Astrocyte (in vitro differentiated cells and primary cell): ENCODE measurements around the gene KRT6A. TPM values are rescaled to one million over a fixed set of nuclear protein-coding genes. Genes with fewer than 3 reads are reported as not detected.

Experiments
- DNase-seq: peaks from one replicate; pipeline ENCODE4 v3.0.0-alpha.2; 2010; ENCODE audit warnings: low read depth
- FAIRE-seq: peaks from 2 replicates; lab custom pipeline; 2011; peaks lifted over from hg19 to GRCh38; lab: Jason Lieb, UNC
- H2AFZ ChIP-seq: 2 replicates; pipeline ENCODE4 v1.6.0; 2012; ENCODE audit warnings: low read depth, low read length, inconsistent platforms
- H3K27ac ChIP-seq: 2 replicates; pipeline ENCODE4 v1.5.1; 2011; ENCODE audit warnings: low read depth, low read length, inconsistent platforms
- H3K27me3 ChIP-seq: 2 replicates; pipeline ENCODE4 v1.6.0; 2011; ENCODE audit warnings: low read length, inconsistent platforms; ENCODE audit not compliant: insufficient read depth
- H3K36me3 ChIP-seq: 2 replicates; pipeline ENCODE4 v1.5.1; 2011; ENCODE audit warnings: low read length, inconsistent platforms; ENCODE audit not compliant: insufficient read depth
- H3K4me1 ChIP-seq: 2 replicates; pipeline ENCODE4 v1.5.1; 2011; ENCODE audit warnings: low read length, inconsistent platforms; ENCODE audit not compliant: insufficient read depth
- H3K4me2 ChIP-seq: 2 replicates; pipeline ENCODE4 v1.6.0; 2012; ENCODE audit warnings: low read length, inconsistent platforms
- H3K4me3 ChIP-seq: 2 replicates; pipeline ENCODE4 v1.5.1; 2011; ENCODE audit warnings: low read depth, mild to moderate bottlenecking, low read length, inconsistent platforms; ENCODE audit not compliant: insufficient read depth
- H3K79me2 ChIP-seq: 2 replicates; pipeline ENCODE4 v1.6.0; 2012; ENCODE audit warnings: mild to moderate bottlenecking, low read length, inconsistent platforms; ENCODE audit not compliant: insufficient read depth
- H3K9ac ChIP-seq: 2 replicates; pipeline ENCODE4 v1.6.0; 2012; ENCODE audit warnings: mild to moderate bottlenecking, low read length, inconsistent platforms
- H3K9me3 ChIP-seq: 2 replicates; pipeline ENCODE4 v1.5.1; 2012; ENCODE audit warnings: low read depth, mild to moderate bottlenecking, low read length, inconsistent platforms; ENCODE audit not compliant: insufficient read depth
- H4K20me1 ChIP-seq: 2 replicates; pipeline ENCODE4 v1.6.0; 2012; ENCODE audit warnings: low read length, inconsistent platforms; ENCODE audit not compliant: insufficient read depth
- H3K27ac Mint-ChIP-seq: one replicate; pipeline ENCODE4 v1.8.0; 2021; ENCODE audit warnings: mild to moderate bottlenecking, mixed read lengths; ENCODE audit not compliant: unreplicated experiment
- H3K27me3 Mint-ChIP-seq: one replicate; pipeline ENCODE4 v1.8.0; 2021; ENCODE audit warnings: low read depth, mixed read lengths; ENCODE audit not compliant: unreplicated experiment
- H3K36me3 Mint-ChIP-seq: one replicate; pipeline ENCODE4 v1.8.0; 2021; ENCODE audit warnings: low read depth, mixed read lengths; ENCODE audit not compliant: unreplicated experiment
- H3K4me1 Mint-ChIP-seq: one replicate; pipeline ENCODE4 v1.8.0; 2021; ENCODE audit warnings: low read depth, mixed read lengths; ENCODE audit not compliant: unreplicated experiment
- H3K4me3 Mint-ChIP-seq: one replicate; pipeline ENCODE4 v1.8.0; 2021; ENCODE audit warnings: mild to moderate bottlenecking, moderate library complexity, mixed read lengths; ENCODE audit not compliant: unreplicated experiment
- H3K9me3 Mint-ChIP-seq: one replicate; pipeline ENCODE4 v1.8.0; 2021; ENCODE audit warnings: mild to moderate bottlenecking, mixed read lengths; ENCODE audit not compliant: unreplicated experiment
- CTCF ChIP-seq: IDR thresholded peaks from 2 replicates; pipeline ENCODE4 v1.5.1; 2011; ENCODE audit warnings: low read depth, mild to moderate bottlenecking, inconsistent platforms, low read length, moderate library complexity; ENCODE audit not compliant: insufficient read depth
- EZH2 ChIP-seq: IDR thresholded peaks from 2 replicates; pipeline ENCODE4 v1.6.1; 2012; ENCODE audit warnings: mild to moderate bottlenecking, low read length, inconsistent platforms; ENCODE audit not compliant: insufficient read depth
- total RNA-seq: library from RNA; stranded (reverse); gene quantifications from 2 replicates; pipeline ENCODE4 v1.2.1, GENCODE V29; 2021

The KRT6A gene
- total RNA-seq, 1 donor from 2014 or later, result 0.95 TPM

- Histone ChIP-seq H3K27me3 (no peaks in the 10 kb centered on the region), H3K36me3 (no peaks in the 10 kb centered on the region), H4K20me1 (no peaks in the 10 kb centered on the region), H3K9me3 (no peaks in the 10 kb centered on the region), H3K9ac (no peak overlapping the region), H2AFZ (no peak overlapping the region), H3K4me3 (no peak overlapping the region), H3K79me2 (no peaks in the 10 kb centered on the region), H3K27ac (no peak overlapping the region), H3K4me1 (peaks cover 25% of the 10 kb centered on the region), H3K4me2 (no peak overlapping the region)
- no peaks in the 10 kb centered on the region for H3K9me3 Mint-ChIP-seq
- no peak overlapping the region for H3K27ac Mint-ChIP-seq
- no peak for FAIRE-seq
- no peak overlapping the region for H3K4me3 Mint-ChIP-seq
- H3K36me3 Mint-ChIP-seq, result no peaks in the 10 kb centered on the region
- peaks cover 3% of the 10 kb centered on the region for H3K27me3 Mint-ChIP-seq
- DNase-seq, result no peak
- TF ChIP-seq EZH2 (no peak), CTCF (no peak)
- peaks cover 32% of the 10 kb centered on the region for H3K4me1 Mint-ChIP-seq
These were observed 5.9 kb upstream of the KRT6A start for GRCh38 chr12:52498946-52499345.

GRCh38 chr12:52497975-52498374 lies 4.9 kb upstream of the KRT6A start:
- Mint-ChIP-seq H3K9me3 (no peaks in the 10 kb centered on the region), H3K4me1 (peaks cover 32% of the 10 kb centered on the region), H3K36me3 (no peaks in the 10 kb centered on the region), H3K4me3 (no peak overlapping the region), H3K27me3 (peaks cover 10% of the 10 kb centered on the region), H3K27ac (no peak overlapping the region)
- Histone ChIP-seq H3K9me3 (no peaks in the 10 kb centered on the region), H3K79me2 (no peaks in the 10 kb centered on the region), H3K27me3 (peaks cover 6% of the 10 kb centered on the region), H3K27ac (no peak overlapping the region), H3K4me3 (no peak overlapping the region), H3K4me2 (no peak overlapping the region), H4K20me1 (no peaks in the 10 kb centered on the region), H3K4me1 (peaks cover 25% of the 10 kb centered on the region), H3K9ac (no peak overlapping the region), H2AFZ (no peak overlapping the region), H3K36me3 (no peaks in the 10 kb centered on the region)
- no peak for TF ChIP-seq CTCF
- TF ChIP-seq EZH2, result no peak
- DNase-seq, result no peak
- FAIRE-seq, result no peak

GRCh38 chr12:52496590-52497071 lies 3.6 kb upstream of the KRT6A start:
- Histone ChIP-seq H3K4me1 (peaks cover 25% of the 10 kb centered on the region), H3K27ac (peak overlapping the region; percentile 86), H3K79me2 (no peaks in the 10 kb centered on the region), H4K20me1 (no peaks in the 10 kb centered on the region), H3K9ac (peak overlapping the region; percentile 60), H3K4me3 (no peak overlapping the region), H3K36me3 (no peaks in the 10 kb centered on the region), H2AFZ (no peak overlapping the region), H3K27me3 (peaks cover 9% of the 10 kb centered on the region), H3K4me2 (peak overlapping the region; percentile 63), H3K9me3 (no peaks in the 10 kb centered on the region)
- H3K4me3 Mint-ChIP-seq, result no peak overlapping the region
- H3K36me3 Mint-ChIP-seq, result no peaks in the 10 kb centered on the region
- FAIRE-seq, result no peak
- peaks cover 16% of the 10 kb centered on the region for H3K27me3 Mint-ChIP-seq
- H3K4me1 Mint-ChIP-seq, result peaks cover 32% of the 10 kb centered on the region
- TF ChIP-seq CTCF (no peak), EZH2 (no peak)
- peak overlapping the region; percentile 65 for H3K27ac Mint-ChIP-seq
- no peaks in the 10 kb centered on the region for H3K9me3 Mint-ChIP-seq
- DNase-seq, result peak; percentile 75
